GM18508 (cell line): ENCODE measurements around the gene PCOLCE2.
"Not testable (repeated sequence)": the region's sequence is repeated elsewhere in the genome, so short reads cannot be mapped to it uniquely, and the experiment has no call there.

Experiments
- ATAC-seq: cut with Tn5 transposase; IDR thresholded peaks from one replicate; pipeline ENCODE4 v1.9.1; 2021; ENCODE audit warnings: moderate number of reproducible peaks; ENCODE audit not compliant: insufficient read depth, unreplicated experiment

PCOLCE2 gene

DNA sequence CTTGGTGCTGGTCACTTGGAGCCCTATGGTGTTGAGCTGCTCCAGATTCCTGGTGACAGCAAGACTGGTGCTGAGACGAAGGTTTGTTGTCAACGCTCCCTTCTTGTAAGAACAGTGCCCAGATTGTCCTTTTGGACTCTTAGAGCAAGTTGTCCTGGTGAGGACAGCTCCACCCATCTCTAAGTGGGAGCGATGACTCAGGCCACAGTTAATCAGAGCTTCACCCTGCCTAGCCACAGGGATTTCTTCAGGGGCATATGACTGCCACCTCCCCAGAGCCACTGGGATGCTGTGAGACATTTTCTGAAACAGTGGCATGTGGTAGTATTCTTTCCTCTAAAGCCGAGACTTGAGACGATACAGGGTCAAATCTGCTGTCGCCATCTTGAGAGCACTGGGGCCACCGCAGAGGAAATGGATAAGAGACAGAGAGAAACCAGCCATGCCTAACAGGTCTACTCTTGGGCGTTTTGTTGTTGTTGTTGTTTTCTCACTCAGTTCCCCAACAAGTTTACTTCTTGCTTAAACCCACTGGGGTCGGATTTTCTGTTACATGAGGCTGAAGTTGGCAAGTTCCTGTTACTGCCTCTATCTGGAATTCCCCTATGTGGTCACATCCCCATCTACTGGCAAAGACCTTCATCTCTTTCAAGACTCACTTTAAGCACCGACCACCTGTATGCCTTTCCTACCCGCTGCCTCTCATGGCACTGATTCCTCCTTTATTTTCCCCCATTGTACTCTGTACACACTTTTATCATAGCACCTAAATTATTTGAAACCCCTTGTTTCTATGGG, 16.0 kb upstream of the PCOLCE2 start:
- no peak for ATAC-seq

DNA sequence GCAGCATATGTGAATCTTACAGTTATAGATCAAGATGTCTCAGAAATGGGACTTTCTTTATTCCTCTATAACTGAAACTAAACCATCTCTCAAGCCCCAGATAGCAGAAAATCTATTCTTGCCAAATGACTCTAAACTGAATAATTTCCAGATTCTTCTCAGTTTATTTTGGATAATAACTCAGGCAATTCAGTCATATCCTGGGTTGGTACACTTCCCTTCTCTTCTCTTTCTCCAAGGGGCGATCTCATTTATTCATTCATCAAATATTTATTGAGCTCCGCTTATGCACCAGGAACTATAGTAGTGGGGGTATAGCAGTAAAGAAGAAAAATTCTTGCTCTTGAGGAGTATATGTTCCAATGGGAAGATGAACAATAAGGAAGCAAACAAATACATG, 13.5 kb upstream of the PCOLCE2 start:
- no peak for ATAC-seq

DNA sequence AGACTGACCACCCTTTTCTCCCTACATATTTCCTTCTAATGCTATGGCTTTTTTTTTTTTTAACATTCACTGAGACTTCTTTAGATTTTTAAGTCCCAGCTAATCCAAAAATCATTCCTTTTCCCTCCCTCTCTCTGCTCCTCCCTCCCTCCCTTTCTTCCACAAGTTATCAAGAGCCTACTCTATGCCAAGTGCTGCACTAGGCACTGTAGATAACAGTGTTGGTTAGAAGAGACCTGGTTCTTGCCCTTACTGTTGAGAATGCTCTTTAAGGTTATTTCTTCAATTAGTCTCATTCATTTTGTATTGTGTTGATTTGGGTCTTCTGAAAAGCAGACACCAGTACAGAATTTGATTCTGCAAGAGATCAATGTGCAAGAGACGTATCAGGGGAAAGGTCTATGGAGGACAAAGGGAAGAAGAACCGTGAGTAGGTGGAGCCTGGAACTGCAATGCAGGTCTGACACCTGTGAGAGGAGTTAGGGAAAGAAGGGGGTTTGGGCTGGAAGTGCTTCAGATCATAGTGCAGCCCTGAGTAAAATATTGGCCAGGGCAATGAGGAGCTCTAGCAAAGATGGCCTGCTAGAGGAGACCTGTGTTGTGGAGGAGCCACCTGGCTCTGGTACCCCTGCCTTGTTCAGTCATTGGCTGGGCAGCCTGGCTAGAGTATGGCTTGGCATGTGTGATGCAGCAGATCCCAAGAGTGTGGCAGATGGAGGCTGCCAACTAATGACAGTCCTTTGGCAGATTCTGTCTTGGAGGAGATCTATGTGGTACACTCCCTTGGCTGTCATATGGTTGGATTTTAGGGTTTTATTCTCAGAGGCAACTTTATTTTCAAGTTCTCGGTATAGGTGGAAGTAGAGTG, 9.7 kb upstream of the PCOLCE2 start:
- ATAC-seq, result no peak

DNA sequence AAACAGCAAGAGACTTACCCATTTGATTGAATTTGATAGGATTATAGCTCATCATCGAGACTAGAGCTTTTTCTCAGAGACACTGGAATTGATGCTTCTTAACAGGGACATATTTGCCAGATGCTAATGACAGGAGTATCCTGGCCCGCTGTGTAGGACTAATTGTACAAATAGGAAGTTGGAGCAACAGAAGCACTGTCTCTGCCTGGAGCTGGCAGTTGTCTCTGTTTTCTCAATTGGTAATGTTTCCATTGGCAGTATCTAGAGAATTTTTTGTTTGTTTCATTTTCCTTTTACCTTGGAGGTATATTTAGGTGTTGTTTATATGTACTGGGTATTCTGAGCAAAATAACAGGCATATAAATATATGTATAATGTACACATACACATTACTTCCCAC, 8.9 kb upstream of the PCOLCE2 start:
- no peak for ATAC-seq

DNA sequence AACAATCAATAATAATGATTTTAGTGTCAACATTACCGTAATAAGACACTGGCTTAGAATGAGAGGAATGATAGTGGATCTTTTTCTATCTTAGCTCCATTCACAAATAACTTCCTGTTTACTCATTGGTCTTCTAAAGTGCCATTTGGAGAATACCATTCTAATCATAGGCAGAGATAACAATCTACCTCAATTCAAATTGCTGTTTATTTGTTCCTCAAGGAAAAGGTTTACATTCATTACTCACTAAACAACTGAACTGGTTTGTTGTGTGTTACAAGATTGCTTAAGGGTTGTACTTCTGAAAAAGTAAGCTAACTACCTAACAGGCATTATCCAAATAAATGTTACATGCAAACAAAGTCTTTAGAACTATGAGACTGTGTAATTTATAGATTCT, 8.1 kb upstream of the PCOLCE2 start:
- ATAC-seq, result no peak

DNA sequence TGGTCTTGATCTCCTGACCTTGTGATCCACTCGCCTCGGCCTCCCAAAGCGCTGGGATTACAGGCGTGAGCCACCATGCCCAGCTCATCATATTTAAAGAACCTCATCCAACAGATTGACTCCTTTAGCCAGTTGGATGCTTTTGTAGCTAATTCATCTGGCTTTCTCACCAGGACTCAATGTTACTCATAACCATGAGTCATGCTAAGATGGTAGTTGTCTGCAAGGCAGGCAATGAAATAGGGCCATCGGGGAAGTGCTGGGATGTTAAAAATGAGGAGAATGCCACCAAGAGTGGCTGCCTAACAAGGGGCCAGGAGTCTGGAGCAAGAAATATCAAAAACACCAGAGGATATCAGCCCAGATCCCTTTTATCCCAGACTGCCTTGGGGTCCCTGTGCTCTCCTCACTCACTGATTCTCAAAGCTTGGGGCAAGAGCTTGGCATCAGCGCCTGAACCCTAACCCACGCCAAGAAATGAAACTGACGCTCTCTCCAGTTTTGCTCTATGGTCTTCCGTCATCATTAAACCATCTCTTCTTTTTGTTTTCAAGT, 7.4 kb upstream of the PCOLCE2 start:
- ATAC-seq, result no peak

DNA sequence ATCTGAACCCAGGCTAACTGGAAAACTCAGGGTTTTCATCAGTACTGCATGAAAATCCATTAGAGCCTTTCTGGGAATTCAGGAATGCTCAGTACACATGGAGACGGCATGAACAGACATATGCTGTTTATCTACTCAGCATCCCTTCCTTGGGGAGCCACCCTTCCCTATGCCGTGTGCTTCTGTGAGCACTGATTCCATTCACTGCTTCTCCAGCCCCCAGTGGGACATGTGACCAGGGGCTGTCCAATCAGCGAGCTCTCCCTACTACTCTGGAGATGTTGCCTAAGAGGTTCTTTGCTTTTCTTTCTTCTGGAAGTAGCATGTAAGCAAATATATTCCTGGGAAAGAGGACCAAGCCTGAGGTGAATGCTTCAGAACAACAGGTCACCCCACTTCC, 5.6 kb upstream of the PCOLCE2 start:
- ATAC-seq, result no peak

DNA sequence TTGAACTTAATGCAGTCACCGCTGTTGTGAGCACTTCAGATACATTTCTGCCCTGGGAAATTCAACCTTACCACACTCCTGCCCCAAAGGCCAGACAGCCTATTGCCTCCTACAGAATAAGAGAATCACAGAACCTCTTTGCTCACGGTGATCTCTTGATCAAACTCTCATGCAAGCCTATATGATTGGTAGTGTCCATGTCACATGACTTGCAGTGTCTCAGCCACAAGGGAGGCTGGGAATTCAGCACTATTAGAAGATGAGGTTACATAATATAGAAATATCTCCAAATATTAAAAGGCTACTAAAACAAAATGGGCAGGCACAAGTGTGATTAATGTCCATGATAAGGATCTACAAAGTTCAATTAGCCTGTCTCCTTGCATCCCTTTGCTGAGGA, 3.8 kb upstream of the PCOLCE2 start:
- no peak for ATAC-seq

DNA sequence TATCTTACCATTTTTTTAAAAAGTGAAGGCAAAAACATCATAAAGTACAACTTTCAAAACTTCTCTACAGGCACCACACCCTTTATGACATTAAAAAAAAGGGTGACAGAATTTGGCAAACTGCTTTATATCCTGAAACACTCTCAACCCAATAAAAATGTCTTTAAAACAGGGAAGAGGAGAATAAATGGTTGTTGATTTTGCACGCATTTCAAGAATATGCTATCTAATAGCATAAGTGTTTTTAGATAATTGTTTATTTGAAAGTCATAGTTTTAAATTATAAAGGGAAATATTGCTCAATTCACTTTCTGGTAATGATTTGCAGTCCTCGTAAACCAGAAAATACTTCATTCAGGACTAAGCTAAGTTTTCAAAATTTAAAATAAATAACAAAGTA, 1.7 kb upstream of the PCOLCE2 start:
- ATAC-seq, result no peak

DNA sequence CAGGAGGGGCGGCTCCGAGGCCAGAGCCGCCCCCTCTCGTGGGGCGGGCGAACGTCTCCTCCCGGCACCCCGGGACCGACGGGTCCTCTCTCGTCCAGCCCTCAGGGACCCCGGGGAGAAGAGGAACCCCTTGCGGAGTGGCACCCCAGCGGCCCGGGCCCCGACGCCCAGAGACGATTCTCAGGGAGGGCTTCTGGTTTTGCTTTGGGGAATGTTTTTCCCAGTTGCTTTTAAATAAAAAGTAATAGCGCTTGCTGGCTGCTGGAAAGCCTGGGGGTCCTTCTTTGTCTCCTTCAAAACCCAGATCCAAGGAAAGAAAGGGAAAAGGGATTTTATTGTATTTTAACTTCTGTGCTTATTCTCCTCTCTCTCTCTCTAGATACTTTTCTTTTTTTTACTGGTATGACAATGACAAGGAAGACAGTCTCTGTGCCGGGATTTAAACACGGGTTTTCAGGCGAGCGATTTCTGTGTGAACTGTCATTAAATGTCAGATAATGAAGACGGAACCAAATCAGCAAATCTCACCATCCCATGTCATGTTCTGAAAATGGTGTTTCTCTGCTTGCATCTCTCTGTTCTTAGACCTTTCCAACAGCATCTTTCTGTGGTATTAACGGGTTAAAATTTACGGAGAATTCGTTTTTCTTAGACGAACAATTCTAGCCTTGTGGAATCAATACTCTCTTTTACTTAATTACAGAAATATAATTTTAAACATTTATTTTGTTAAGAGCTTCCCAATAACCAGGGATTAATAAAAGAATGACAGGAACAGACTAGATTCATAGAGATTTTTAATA, 530 bp upstream of the PCOLCE2 start:
- no peak for ATAC-seq

DNA sequence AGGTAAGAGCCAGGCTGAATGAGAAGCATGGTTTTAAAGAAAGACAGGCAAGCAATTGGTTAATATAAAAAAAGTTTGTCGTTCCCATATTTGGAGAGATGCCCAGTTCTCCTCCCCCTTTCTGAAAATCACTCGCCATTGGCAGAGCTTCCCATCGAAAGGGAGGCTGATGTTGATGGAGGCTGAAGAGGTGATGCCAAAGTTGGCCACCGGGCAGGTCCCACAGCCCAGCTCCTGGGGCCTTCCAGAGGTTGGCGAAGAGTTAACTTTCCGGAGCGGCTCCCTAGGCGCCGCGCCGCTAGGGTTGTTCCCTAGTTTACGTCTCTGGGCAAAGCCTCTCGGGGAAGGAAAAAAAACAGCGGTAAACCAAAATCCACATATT, 793 bp downstream of the PCOLCE2 start:
- ATAC-seq, result no peak

DNA sequence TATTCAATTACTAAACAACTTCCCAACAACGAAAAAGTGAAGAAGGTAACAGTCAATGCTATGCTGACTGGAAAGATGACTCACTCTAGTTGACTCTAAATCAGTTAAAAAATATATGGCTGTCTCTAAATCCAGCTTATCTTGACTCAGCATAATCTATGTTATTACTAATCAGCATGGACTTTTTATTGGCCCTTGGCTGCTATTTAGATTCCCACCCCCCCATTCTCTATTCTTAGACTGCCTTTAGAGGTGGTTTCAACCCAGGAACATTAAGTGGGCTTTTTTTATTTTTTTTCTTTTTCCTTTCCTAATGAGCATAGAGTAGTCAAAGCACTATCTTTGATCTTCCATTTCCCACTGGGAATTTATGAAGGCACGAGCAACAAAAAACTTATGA, 1.9 kb downstream of the PCOLCE2 start:
- no peak for ATAC-seq

DNA sequence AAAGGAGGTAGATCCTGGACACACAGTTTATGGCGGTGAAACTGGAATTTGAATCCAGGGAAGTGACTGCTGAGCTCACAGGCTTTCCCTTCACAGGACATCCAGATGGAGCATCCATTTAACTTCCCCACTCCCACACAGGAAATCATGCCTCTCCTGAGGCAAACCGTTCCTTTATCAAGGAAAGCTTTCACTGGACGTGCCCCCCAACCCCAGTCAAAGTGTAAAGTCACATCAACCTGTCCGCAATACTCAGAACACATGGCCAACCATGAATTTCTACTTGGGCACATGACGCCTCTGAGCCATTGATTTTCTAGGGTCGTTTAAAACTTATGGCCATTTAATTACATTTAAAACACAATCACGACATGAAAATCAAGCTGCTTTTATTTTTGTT, 2.9 kb downstream of the PCOLCE2 start:
- ATAC-seq, result no peak

DNA sequence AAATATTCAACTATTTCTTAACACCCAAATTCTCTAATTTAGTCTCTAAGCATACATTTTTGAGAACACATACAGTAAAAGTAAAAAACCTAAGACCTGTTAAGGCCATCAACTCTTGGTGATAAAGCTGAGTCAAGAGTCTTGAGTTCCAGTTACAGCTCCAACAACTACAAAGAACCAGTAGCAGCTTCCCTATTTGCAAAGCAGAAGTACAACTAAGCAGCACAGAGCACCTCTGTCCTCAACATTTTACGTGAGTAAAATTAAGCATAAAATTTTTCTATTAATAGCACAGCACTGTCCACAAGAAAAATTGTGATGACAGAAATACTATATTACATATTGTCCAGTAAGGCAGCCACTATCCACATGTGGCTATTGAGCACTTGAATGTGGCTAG, 4.4 kb downstream of the PCOLCE2 start:
- ATAC-seq, result no peak

DNA sequence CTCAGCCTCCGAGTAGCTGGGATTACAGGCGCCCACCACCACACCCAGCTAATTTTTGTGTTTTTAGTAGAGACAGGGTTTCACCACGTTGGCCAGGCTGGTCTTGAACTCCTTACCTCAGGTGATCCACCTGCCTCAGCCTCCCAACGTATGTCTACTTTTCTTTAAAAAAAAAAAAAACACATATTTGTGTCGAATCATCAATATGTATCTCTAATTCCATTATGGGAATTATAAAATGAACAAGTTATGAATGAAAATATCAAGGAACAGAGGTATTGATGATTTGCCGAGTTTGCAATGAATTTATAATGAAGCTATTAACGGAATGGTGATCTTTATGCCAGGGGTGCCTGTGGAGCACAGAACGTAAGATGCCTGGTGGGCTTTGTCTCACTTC, 5.3 kb downstream of the PCOLCE2 start:
- ATAC-seq, result not testable (repeated sequence)

DNA sequence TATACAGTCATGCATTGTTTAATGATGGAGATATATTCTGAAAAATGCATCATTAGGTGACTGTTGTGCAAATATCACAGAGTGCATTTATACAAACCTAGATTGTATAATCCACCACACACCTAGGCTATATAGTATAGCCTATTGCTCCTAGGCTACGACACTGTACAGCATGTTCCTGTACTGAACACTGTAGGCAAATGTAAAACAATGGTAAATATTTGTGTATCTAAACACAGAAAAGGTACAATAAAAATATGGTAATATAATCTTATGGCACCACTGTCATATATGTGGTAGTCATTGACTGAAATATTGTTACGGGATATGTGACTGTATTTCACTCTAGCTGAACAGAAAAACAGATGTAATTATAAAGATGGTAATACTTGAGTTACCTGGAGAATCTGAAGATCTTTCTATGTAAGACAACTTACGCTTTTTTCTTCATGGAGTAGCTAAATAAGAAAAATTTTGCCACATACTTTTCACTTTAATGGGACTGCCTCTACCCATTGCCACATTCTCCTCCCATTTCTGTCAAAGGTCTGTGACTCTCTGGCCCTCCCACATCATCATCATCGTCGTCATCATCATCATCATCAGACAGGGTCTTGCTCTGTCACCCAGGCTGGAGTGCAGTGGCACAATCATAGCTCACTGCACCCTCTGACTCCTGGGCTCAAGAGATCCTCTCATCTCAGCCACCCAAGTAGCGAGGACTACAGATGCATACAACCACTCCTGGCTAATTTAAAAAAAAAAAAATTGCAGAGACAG, 7.2 kb downstream of the PCOLCE2 start:
- ATAC-seq, result no peak

DNA sequence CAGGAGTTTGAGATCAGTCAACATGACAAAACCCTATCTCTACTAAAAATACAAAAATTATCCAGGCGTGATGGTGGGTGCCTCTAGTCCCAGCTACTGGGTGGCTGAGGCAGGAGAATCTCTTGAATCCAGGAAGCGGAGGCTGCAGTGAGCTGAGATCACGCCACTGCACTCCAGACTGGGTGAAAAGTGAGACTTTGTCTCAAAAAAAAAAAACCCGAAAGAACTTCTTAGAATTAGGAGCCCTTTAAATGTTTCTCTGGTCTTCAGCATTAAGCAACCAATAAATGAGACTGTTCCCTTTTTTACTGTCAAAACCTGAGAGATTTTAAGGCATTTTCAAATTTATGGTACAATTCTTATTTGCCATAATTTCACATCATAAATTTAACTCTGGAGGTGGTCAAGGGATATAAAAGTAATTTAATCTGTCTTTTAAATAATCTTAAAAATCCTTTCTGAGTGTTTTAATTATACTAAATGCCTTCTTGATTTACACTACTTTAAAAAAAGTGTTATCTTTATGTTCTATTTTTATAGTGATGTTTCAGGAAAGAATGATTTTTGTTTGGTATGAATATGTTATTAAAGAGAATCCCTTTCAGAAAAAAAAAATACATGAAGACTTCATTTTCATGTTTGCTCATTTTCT, 10.1 kb downstream of the PCOLCE2 start:
- ATAC-seq, result no peak

DNA sequence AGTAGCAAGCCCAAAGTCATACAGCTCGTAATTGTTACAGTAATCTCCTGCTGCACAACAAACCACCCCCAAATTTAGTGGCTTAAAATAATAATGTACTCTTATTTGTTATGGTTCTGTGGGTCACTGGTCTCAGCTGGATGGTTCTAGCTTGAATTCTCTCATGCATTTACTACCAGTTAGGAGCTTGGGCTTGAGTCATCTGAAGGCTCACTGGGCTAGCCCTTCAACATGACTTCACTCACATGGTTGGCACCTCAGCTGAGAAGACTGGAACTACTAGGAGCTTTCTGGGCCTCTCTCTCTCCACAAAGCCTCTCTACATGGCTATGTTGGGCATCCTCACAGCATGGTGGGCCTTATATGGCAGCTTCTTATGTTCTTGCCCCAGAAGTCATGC, 12.5 kb downstream of the PCOLCE2 start:
- ATAC-seq, result no peak

DNA sequence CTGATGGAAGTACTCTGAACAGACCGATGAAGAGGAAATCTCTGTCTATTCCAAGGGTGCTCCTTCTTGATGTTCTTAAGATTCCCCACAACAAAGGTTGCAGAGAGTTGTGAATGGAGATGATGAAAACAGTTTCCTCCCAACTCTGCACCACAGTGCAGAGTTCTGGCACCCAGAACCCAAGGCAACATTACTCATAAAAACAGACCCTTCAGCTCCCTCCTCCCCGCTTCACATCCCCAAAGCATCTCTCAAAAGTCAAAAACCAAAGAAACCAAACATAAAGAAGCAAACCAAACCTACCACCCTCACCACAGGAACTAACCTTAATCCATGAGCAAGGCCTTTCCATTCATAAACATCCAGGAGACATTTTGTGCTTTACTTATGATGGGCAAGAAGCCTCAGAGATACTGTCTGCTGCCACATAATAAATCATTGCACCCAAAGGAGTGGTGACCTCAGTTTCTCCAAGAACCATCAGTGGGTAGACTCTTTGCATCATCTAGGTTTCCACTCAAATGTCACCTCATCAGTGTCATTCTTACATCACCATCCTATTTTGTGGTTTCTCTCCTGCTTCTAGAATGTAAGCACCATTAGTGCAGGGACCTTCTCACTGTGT, 13.2 kb downstream of the PCOLCE2 start:
- ATAC-seq, result no peak
